ENCODE measurements around the gene PDE11A.

DNA sequence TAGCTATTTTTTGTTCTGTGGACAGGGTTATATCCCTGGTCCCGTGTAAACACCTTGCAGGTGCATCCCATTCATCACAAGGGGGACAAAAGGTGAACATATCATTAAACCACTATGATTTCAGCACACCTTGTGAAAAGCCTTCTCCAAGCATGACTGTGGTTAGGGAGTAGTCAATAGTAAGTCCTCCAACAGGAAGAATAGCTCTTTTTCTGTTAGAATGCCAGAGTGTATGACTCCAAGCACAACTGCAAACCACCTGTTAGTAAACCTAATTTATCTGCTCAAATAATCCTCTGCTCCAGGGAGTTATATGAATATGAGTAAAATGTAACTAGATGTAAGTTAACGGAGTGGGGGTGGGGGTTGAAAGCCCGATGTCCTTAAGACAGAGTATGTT, 439.5 kb downstream of the PDE11A start:
- no peak for TF ChIP-seq KDM5A (IDR thresholded peaks at IDR 0.05; ENCODE audit: low read length)
- no peak for TF ChIP-seq CTCF (IDR thresholded peaks at IDR 0.05; ENCODE audit: control extremely low read depth in 1 of 3, insufficient read depth in 1 of 3, low read depth in 1 of 3, low read length in 3 of 3)

Measured in H1 (cell line).